ENCODE data around the gene TEX101. TPM values are rescaled to one million over a fixed set of nuclear protein-coding genes. Genes with fewer than 3 reads are reported as not detected.

Gene TEX101
- total and polyA plus RNA-seq, 4 donors, result not detected

- H3K9me3 ChIP-seq (ENCODE audit: control insufficient read depth in 4 of 4, low read length in 3 of 4), result no peaks in the 10 kb centered on the region
- H3K27ac ChIP-seq (ENCODE audit: low read depth in 1 of 2, low read length in 2 of 2), result no peak overlapping the region
- 94% methylated on average over 12 of the region's 12 CpGs for WGBS
- TF ChIP-seq RXRA (IDR thresholded peaks at IDR 0.05), result no peak
- no peak for TF ChIP-seq FOXA1 (IDR thresholded peaks at IDR 0.05)
- TF ChIP-seq FOXA2 (IDR thresholded peaks at IDR 0.05), result no peak
- no peak for TF ChIP-seq REST (IDR thresholded peaks at IDR 0.05)
- no peak for TF ChIP-seq TAF1 (conservative IDR thresholded peaks at IDR 0.05)
- no peak for TF ChIP-seq YY1 (IDR thresholded peaks at IDR 0.05)
- no peak for TF ChIP-seq SP1 (IDR thresholded peaks at IDR 0.05)
- TF ChIP-seq EGR1 (IDR thresholded peaks at IDR 0.05; ENCODE audit: low read depth in 2 of 2), result no peak
- TF ChIP-seq ATF3 (IDR thresholded peaks at IDR 0.05), result no peak
- no peak for TF ChIP-seq JUND (IDR thresholded peaks at IDR 0.05)
- TF ChIP-seq RAD21 (IDR thresholded peaks at IDR 0.05), result no peak
- no peak for TF ChIP-seq ZBTB33 (IDR thresholded peaks at IDR 0.05)
- no peak for TF ChIP-seq NR2F2 (IDR thresholded peaks at IDR 0.05)
- TF ChIP-seq MAX (IDR thresholded peaks at IDR 0.05), result no peak
- TF ChIP-seq CTCF (IDR thresholded peaks at IDR 0.05; ENCODE audit: low read depth, low read length, missing input control), result no peak
- no peak for DNase-seq (ENCODE audit: low spot score)
- H3K27me3 ChIP-seq (ENCODE audit: control insufficient read depth in 4 of 4, insufficient read depth in 4 of 4, low read length in 3 of 4), result no peaks in the 10 kb centered on the region
- no peaks in the 10 kb centered on the region for H3K36me3 ChIP-seq (ENCODE audit: control insufficient read depth in 4 of 4, insufficient read depth in 3 of 4, low read depth in 1 of 4, low read length in 3 of 4)
- peaks cover 0 to 12% (median 7%) of the 10 kb centered on the region in 4 donors for H3K4me1 ChIP-seq (ENCODE audit: control insufficient read depth in 4 of 4, insufficient read depth in 4 of 4, low read length in 3 of 4)
- H3K4me3 ChIP-seq (ENCODE audit: low read depth in 1 of 3, low read length in 3 of 3), result no peak overlapping the region
- no peak overlapping the region for H3K9ac ChIP-seq (ENCODE audit: low read depth in 1 of 2, low read length in 2 of 2)
Measured at GRCh38 chr19:43461303-43461702, 46.6 kb downstream of the TEX101 start.

GRCh38 chr19:43462383-43462782 is 47.7 kb downstream of the TEX101 start:
- Histone ChIP-seq H3K4me1 (ENCODE audit: control insufficient read depth in 4 of 4, insufficient read depth in 4 of 4, low read length in 3 of 4) (peaks cover 0 to 12% (median 7%) of the 10 kb centered on the region in 4 donors), H3K4me3 (ENCODE audit: low read depth in 1 of 3, low read length in 3 of 3) (no peak overlapping the region), H3K9ac (ENCODE audit: low read depth in 1 of 2, low read length in 2 of 2) (no peak overlapping the region), H3K9me3 (ENCODE audit: control insufficient read depth in 4 of 4, low read length in 3 of 4) (no peaks in the 10 kb centered on the region), H3K36me3 (ENCODE audit: control insufficient read depth in 4 of 4, insufficient read depth in 3 of 4, low read depth in 1 of 4, low read length in 3 of 4) (no peaks in the 10 kb centered on the region), H3K27me3 (ENCODE audit: control insufficient read depth in 4 of 4, insufficient read depth in 4 of 4, low read length in 3 of 4) (no peaks in the 10 kb centered on the region), H3K27ac (ENCODE audit: low read depth in 1 of 2, low read length in 2 of 2) (no peak overlapping the region)
- WGBS, result 95% methylated on average over 7 of the region's 7 CpGs
- no peak for DNase-seq (ENCODE audit: low spot score)
- TF ChIP-seq JUND (IDR thresholded peaks at IDR 0.05) (no peak), FOXA1 (IDR thresholded peaks at IDR 0.05) (no peak), SP1 (IDR thresholded peaks at IDR 0.05) (no peak), FOXA2 (IDR thresholded peaks at IDR 0.05) (no peak), CTCF (IDR thresholded peaks at IDR 0.05; ENCODE audit: low read depth, low read length, missing input control) (no peak)
